BLaER1 treated with 17β-estradiol and CSF1 and Interleukin-3, amounts not matched to agents 10 nM and 100 nM (cell line): Measurements from ENCODE around the gene ALOX12B.
A peak's percentile ranks its signal among the peaks of the same experiment; 100 is the strongest.

Source experiments
- H3K27ac ChIP-seq, 11 experiments: shearing (Covaris generic); formaldehyde crosslinking; 2 replicates each; pipeline ENCODE4 v1.8.1; 2022
- H3K27me3 ChIP-seq, 11 experiments: shearing (Covaris generic); formaldehyde crosslinking; 2 replicates each; pipeline ENCODE4 v1.8.1; 2022
- H3K36me3 ChIP-seq, 11 experiments: shearing (Covaris generic); formaldehyde crosslinking; 2 replicates each; pipeline ENCODE4 v1.8.1; 2022
- H3K4me1 ChIP-seq, 10 experiments: shearing (Covaris generic); formaldehyde crosslinking; 2 replicates each; pipeline ENCODE4 v1.8.1; 2022
- H3K4me2 ChIP-seq, 11 experiments: shearing (Covaris generic); formaldehyde crosslinking; 2 replicates each; pipeline ENCODE4 v1.8.1; 2022
- H3K4me3 ChIP-seq, 10 experiments: shearing (Covaris generic); formaldehyde crosslinking; 2 replicates each; pipeline ENCODE4 v1.8.1; 2022
- H3K9ac ChIP-seq, 11 experiments: shearing (Covaris generic); formaldehyde crosslinking; 2 replicates each; pipeline ENCODE4 v1.8.1; 2022
- H3K9me3 ChIP-seq, 11 experiments: shearing (Covaris generic); formaldehyde crosslinking; replicated peaks in 1 of 11; 2 replicates each; pipeline ENCODE4 v1.8.1; 2022
- H4K20me1 ChIP-seq, 11 experiments: shearing (Covaris generic); formaldehyde crosslinking; 2 replicates each; pipeline ENCODE4 v1.8.1; 2022
- Cebpa-rat ChIP-seq, 11 experiments: shearing (Covaris generic); IDR thresholded peaks; 2 replicates each; pipeline ENCODE4 v1.8.1; 2022

ALOX12B gene

DNA sequence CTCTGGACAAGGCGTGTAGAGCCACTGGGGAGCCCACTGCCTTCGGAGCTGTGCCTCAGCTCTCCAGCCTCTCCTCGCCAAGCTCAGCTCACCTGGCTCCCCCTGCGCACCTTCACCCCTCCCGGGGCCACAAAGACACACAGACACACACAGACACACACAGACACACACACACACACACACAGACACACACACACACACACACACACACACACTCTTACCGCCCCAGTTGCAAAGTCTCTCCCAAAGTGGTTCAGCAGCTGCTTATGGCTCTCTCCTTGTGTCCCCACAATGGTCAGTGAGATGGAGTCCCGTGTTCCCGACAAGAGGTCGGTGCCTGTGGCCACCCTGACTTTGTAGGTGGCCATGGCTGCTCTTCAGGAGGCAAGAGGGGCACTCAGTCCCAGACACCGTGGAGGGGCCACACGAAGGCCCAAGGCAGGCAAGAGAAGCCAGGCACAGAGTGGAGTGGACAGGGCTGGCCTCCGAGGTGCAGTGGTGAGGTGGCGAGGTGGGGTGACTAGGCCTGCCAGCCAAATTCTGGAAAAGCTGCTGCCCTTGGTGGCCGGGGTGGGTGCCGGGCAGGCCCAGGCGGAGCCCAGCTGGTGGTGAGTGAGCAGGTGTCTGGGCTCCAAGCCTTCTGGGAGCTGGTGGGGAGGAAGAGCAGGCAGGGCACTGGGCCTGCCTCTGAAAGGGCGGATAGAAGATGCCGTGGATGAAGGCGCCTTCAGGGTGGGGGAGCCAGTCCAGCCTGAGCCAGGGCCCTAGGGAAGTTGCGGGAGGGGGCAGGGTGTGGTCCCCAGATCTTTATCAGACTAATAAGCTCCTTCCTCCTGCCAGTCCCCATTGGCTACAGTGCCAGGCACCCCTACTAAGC lies at the start of gene ALOX12B:
Gene ALOX12B (minus strand): TSS at position 642 of the 877 bp plus-strand sequence. CDS start 274 bp downstream, at position 368.
- no peak for TF ChIP-seq Cebpa-rat (IDR thresholded peaks at IDR 0.05)

GRCh38 chr17:8133941-8134340 lies 46.4 kb upstream of the ALOX12B start:
- no peak overlapping the region for H3K4me2 ChIP-seq
- H3K4me3 ChIP-seq, result no peak overlapping the region
- peaks cover 12 to 16% (median 13%) of the 10 kb centered on the region in 10 experiments for H3K4me1 ChIP-seq
- H3K9ac ChIP-seq, result peak overlapping the region in 1 of 11 experiments; percentile 45; a peak in 1 of 22 replicates
- peaks cover 0 to under 1% (median 0%) of the 10 kb centered on the region in 11 experiments; a peak in 1 of 22 replicates for H4K20me1 ChIP-seq
- no peak overlapping the region for H3K27ac ChIP-seq
- peaks cover 5 to 24% (median 15%) of the 10 kb centered on the region in 11 experiments; a peak in 21 of 22 replicates for H3K27me3 ChIP-seq
- no peaks in the 10 kb centered on the region for H3K9me3 ChIP-seq
- H3K36me3 ChIP-seq, result no peaks in the 10 kb centered on the region
- no peak for TF ChIP-seq Cebpa-rat (IDR thresholded peaks at IDR 0.05)

More for the DNA sequence above, at the start of gene ALOX12B:
- Histone ChIP-seq H3K9ac (no peak within 1 kb of the TSS; a peak in 1 of 22 replicates), H3K4me2 (peak within 1 kb of the TSS in 3 of 11 experiments; percentile 10 to 60 (median 24); a peak in 4 of 22 replicates), H3K27ac (no peak within 1 kb of the TSS), H3K36me3 (no peaks in the 10 kb centered on the region), H3K9me3 (no peaks in the 10 kb centered on the region), H3K27me3 (no peaks in the 10 kb centered on the region), H3K4me1 (peaks cover 19 to 46% (median 27%) of the 10 kb centered on the region in 10 experiments), H3K4me3 (no peak within 1 kb of the TSS), H4K20me1 (no peaks in the 10 kb centered on the region)

DNA sequence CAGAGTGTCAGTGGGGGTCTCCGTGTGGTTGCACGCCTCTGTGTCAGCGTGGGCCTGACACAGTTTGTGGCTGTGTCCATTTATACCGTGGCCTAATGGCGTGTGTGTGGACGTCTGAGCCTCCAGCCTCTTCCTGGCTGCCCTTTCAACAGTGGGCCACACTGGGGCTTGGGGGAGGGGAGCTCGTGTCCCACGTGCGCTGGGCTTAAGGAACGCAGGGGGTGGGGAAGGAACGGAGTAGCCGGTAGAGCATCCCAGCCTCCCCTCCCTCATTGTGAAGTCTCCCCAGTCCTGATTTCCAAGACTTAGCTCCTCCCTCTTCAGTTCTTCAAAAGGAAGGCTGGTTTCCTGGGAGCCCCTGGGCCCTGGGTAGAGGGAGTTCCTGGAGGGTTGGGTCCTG lies 45.9 kb upstream of the ALOX12B start:
- H3K27me3 ChIP-seq, result peaks cover 5 to 29% (median 21%) of the 10 kb centered on the region in 11 experiments; a peak in 21 of 22 replicates
- no peaks in the 10 kb centered on the region for H3K9me3 ChIP-seq
- no peaks in the 10 kb centered on the region for H4K20me1 ChIP-seq
- no peak overlapping the region for H3K4me3 ChIP-seq
- peaks cover 12 to 15% (median 13%) of the 10 kb centered on the region in 10 experiments for H3K4me1 ChIP-seq
- H3K36me3 ChIP-seq, result no peaks in the 10 kb centered on the region
- no peak overlapping the region for H3K27ac ChIP-seq
- peak overlapping the region in 1 of 11 experiments; percentile 45; a peak in 1 of 22 replicates for H3K9ac ChIP-seq
- no peak for TF ChIP-seq Cebpa-rat (IDR thresholded peaks at IDR 0.05)
- H3K4me2 ChIP-seq, result no peak overlapping the region

DNA sequence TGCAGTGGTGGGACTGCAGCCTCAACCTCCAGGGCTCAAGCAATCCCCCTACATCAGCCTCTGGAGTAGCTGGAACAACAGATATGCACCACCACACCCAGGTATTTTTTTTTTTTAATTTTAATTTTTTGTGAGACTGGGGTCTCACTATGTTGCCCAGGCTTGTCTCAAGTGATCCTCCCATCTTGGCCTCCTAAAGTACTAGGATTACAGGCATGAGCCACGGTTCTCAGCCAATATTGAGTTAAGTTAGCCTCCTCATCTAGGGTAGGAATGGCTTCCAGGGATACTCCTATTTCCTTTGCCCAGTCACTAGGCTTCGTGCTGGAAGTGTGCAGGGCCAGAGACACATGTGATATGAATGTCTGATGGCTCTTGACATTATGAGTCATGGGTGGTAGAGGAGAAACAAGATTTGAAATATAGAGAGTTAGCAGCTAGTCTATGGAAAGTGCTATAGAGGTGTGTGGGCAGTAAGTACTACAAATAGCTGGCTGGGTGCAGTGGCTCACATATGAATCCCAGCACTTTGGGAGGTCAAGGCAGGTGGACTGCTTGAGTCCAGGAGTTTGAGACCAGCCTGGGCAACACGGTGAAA lies 44.4 kb upstream of the ALOX12B start:
- Histone ChIP-seq H3K36me3 (no peaks in the 10 kb centered on the region), H3K4me1 (peaks cover 4 to 8% (median 6%) of the 10 kb centered on the region in 10 experiments; a peak in 19 of 20 replicates), H3K27me3 (peaks cover 5 to 43% (median 35%) of the 10 kb centered on the region in 11 experiments; a peak in 21 of 22 replicates), H3K27ac (no peak overlapping the region), H3K9ac (no peak overlapping the region), H3K9me3 (no peaks in the 10 kb centered on the region), H3K4me2 (no peak overlapping the region), H3K4me3 (no peak overlapping the region), H4K20me1 (no peaks in the 10 kb centered on the region)
- TF ChIP-seq Cebpa-rat (IDR thresholded peaks at IDR 0.05), result no peak

GRCh38 chr17:8128125-8128784 lies 40.7 kb upstream of the ALOX12B start:
- Histone ChIP-seq H3K9me3 (no peaks in the 10 kb centered on the region), H3K4me3 (no peak overlapping the region), H3K36me3 (no peaks in the 10 kb centered on the region), H4K20me1 (peaks cover 0 to 22% (median 21%) of the 10 kb centered on the region in 11 experiments; a peak in 20 of 22 replicates), H3K27me3 (peaks cover 28 to 76% (median 59%) of the 10 kb centered on the region in 11 experiments), H3K4me2 (no peak overlapping the region), H3K27ac (no peak overlapping the region), H3K4me1 (peaks cover 28 to 36% (median 32%) of the 10 kb centered on the region in 10 experiments), H3K9ac (no peak overlapping the region)
- TF ChIP-seq Cebpa-rat (IDR thresholded peaks at IDR 0.05), result no peak

DNA sequence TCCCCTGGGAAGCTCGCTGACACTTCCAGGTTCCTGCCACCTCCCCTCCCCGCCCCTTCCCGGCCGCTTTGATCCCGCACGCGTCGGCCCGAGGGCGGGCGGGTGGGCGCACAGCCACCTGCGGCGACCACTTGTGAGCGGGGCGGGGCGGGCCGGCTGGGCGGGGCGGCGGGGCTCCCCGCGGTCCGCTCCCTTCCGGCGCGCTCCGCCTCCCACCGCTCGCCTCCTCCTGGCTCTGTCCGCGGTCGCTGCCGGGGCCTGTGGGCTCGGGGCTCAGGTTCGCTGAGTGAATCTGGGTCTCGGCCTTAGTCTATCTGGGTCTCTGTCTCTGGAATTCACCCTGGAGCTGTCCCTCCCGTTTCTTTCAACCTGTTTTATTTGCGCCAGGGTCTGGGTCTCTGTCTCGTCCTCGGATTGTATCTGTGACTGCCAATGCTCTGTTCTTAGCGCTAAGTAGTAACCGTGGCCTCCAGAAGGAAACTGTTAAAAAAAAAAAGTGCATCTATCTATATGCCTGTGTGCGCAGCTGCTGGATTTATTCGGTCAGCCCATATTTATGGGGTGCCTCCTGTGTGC lies 39.1 kb upstream of the ALOX12B start:
- Histone ChIP-seq H4K20me1 (peaks cover 0 to 39% (median 33%) of the 10 kb centered on the region in 11 experiments; a peak in 20 of 22 replicates), H3K27me3 (peaks cover 45 to 93% (median 76%) of the 10 kb centered on the region in 11 experiments), H3K4me3 (peak overlapping the region; percentile 57 to 79 (median 69)), H3K9me3 (no peaks in the 10 kb centered on the region), H3K4me2 (peak overlapping the region; percentile 91 to 100 (median 99)), H3K36me3 (no peaks in the 10 kb centered on the region), H3K9ac (peak overlapping the region; percentile 57 to 75 (median 68); a peak in 20 of 22 replicates), H3K4me1 (peaks cover 36 to 52% (median 44%) of the 10 kb centered on the region in 10 experiments), H3K27ac (peak overlapping the region in 3 of 11 experiments; percentile 16 to 36 (median 32); a peak in 3 of 22 replicates)
- no peak for TF ChIP-seq Cebpa-rat (IDR thresholded peaks at IDR 0.05)

DNA sequence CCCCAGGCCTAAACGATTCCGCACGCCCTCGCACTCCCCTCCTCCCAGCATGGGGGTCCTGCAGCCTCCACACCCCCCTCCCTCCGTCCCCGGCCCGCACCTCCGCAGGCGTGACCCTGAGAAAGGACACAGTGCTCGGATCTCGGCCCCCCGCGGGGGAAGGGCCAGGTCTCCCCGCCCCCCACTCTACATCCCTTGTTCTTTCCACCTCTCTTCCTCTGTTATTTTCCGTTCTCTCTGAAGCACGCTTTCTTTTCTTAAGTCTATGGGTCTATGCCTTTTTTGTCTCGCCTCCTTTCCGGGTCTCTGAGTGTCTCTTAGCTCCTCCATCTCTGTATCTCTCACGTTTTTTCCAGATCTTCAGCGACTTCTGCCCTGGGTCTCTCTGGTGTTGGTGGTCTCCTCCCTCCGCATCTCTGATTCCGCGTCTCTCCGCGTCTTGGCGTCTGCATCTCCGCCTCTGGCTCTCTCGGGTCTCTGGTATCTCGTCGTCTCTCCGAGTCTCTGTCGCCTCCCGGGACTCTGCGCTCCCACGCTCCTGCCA lies 38.5 kb upstream of the ALOX12B start:
- Histone ChIP-seq H3K9me3 (no peaks in the 10 kb centered on the region), H3K4me3 (peak overlapping the region; percentile 57 to 79 (median 69)), H3K4me1 (peaks cover 38 to 55% (median 46%) of the 10 kb centered on the region in 10 experiments), H3K4me2 (peak overlapping the region; percentile 91 to 100 (median 99)), H3K27ac (peak overlapping the region in 2 of 11 experiments; percentile 18 to 25; a peak in 2 of 22 replicates), H4K20me1 (peaks cover 0 to 41% (median 33%) of the 10 kb centered on the region in 11 experiments; a peak in 20 of 22 replicates), H3K9ac (peak overlapping the region; percentile 54 to 75 (median 67); a peak in 20 of 22 replicates), H3K27me3 (peaks cover 50 to 93% (median 81%) of the 10 kb centered on the region in 11 experiments), H3K36me3 (no peaks in the 10 kb centered on the region)
- TF ChIP-seq Cebpa-rat (IDR thresholded peaks at IDR 0.05), result no peak
